Body of pancreas (tissue), 4 donors: ENCODE results near the gene FHOD3.

Source experiments
- CTCF ChIP-seq, 7 experiments: fragments of 450-650 bp in 4 of 7; fragments of 200-600 bp in 3 of 7; sonication (generic) in 3 of 7; IDR thresholded peaks; one replicate each; pipeline ENCODE4 v1.5.1; 2016 to 2019; ENCODE audit warnings: antibody characterized with exemption in 7 of 7
- POLR2A ChIP-seq, 3 donors: fragments of 450-650 bp; IDR thresholded peaks; one replicate each; pipeline ENCODE4 v1.6.1; 2016; ENCODE audit warnings: antibody characterized with exemption in 3 of 3, mild to moderate bottlenecking in 2 of 3

- TF ChIP-seq CTCF (IDR thresholded peaks at IDR 0.05) (no peak), POLR2A (IDR thresholded peaks at IDR 0.05) (no peak)
These were observed 121.8 kb downstream of the FHOD3 start for GRCh38 chr18:36419188-36419899.
